ENCODE measurements around the gene PPP1R27.
A peak's percentile ranks its signal among the peaks of the same experiment; 100 is the strongest.

Gene PPP1R27

DNA sequence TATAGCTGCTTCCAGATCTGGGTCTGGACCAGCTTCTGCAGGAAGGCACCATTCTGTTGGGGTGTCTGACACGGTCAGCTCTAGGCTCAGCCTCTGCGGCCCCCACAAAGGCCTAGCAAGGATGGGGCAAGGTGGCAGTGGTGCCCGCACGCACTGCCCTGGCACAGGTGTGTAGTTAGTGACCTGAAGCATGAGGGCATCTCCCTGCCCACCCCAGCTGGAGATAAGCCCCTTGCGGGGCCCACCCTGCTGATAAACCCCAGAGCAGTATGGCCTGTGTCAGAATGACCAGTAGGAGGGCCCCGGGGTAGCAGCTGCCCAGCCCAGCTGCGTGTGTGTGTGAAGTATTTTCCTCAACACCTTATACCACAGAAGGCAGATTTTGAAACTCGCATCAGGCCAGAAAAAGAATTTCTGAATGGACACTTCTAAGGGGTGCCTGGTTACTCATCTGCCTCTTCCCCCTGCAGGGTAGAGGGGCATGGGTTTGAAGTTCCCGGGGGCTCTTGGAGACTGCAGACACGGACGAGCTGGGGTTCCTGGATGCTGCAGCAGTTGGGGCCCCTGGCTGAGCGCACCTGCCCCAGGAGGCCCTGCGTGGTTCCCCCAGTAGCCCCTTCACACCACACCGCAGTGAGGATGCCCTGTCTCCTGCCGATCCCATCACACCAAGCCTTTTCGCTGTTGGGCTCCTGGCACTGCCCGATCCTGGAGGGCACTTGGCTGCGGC, 31.8 kb upstream of the PPP1R27 start:
- no peak for DNase-seq (ENCODE audit: low read depth)
- H3K4me3 ChIP-seq (ENCODE audit: low read length): no peak overlapping the region
- TF ChIP-seq, protein P1, sequence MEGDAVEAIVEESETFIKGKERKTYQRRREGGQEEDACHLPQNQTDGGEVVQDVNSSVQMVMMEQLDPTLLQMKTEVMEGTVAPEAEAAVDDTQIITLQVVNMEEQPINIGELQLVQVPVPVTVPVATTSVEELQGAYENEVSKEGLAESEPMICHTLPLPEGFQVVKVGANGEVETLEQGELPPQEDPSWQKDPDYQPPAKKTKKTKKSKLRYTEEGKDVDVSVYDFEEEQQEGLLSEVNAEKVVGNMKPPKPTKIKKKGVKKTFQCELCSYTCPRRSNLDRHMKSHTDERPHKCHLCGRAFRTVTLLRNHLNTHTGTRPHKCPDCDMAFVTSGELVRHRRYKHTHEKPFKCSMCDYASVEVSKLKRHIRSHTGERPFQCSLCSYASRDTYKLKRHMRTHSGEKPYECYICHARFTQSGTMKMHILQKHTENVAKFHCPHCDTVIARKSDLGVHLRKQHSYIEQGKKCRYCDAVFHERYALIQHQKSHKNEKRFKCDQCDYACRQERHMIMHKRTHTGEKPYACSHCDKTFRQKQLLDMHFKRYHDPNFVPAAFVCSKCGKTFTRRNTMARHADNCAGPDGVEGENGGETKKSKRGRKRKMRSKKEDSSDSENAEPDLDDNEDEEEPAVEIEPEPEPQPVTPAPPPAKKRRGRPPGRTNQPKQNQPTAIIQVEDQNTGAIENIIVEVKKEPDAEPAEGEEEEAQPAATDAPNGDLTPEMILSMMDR (conservative IDR thresholded peaks at IDR 0.05; ENCODE audit: low read length): no peak

DNA sequence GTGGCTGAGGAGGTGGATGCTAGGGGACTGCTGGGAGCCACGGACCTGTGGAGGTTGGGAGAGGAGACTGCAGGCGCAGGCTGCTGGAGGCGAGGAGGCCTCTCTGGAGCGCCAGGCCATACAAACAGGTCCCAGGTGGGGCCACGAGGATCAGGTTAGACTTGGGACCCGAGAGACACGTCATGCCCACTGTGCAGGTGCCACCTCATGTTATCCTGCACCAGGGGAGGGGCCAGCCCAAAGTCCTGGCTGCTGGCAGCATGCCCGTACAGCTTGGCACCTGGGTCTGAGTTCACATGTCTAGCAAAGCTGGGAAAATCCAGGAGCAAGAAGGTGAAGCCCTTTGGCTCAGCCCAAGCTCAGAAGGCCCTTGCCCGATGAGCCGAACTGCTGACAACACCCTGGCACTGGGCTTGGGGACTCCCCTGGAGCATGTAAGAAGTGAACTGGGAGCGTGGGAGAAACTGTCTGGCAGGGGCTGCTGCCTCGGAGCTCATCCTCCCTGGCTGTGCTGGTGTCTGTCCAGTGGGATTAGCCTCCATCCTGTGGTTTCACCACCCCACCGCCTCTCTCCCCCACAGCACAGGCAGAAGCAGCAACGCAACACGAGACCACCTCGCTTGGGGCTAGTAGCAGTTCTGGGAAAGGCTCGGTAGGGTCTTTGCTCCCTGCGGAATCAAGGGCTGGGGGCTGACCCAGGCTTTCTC, 31.0 kb upstream of the PPP1R27 start:
- TF ChIP-seq, protein P1 (conservative IDR thresholded peaks at IDR 0.05; ENCODE audit: low read length): no peak
- DNase-seq (ENCODE audit: low read depth): peak; percentile 20
- H3K4me3 ChIP-seq (ENCODE audit: low read length): no peak overlapping the region

DNA sequence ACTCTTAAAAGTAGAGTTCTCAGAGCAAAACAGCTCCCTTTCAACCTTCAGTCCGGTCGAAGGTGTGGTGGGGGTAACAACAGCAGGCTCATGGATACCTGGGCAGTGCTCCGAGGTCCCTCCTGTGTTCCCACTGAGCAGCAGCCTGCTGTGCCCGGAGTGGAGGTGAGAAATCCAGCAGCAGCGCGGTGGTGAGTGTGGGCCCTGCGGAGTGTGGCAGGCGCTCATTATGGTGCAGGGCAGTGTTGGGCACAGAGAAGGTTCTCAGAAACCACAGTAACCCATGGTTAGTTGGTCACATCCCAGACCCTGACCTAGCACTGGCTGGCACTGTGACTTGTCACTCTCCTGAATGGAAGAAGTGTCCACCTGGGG, 30.5 kb upstream of the PPP1R27 start:
- TF ChIP-seq, protein P1 (conservative IDR thresholded peaks at IDR 0.05; ENCODE audit: low read length): no peak
- H3K4me3 ChIP-seq (ENCODE audit: low read length): no peak overlapping the region
- DNase-seq (ENCODE audit: low read depth): no peak

DNA sequence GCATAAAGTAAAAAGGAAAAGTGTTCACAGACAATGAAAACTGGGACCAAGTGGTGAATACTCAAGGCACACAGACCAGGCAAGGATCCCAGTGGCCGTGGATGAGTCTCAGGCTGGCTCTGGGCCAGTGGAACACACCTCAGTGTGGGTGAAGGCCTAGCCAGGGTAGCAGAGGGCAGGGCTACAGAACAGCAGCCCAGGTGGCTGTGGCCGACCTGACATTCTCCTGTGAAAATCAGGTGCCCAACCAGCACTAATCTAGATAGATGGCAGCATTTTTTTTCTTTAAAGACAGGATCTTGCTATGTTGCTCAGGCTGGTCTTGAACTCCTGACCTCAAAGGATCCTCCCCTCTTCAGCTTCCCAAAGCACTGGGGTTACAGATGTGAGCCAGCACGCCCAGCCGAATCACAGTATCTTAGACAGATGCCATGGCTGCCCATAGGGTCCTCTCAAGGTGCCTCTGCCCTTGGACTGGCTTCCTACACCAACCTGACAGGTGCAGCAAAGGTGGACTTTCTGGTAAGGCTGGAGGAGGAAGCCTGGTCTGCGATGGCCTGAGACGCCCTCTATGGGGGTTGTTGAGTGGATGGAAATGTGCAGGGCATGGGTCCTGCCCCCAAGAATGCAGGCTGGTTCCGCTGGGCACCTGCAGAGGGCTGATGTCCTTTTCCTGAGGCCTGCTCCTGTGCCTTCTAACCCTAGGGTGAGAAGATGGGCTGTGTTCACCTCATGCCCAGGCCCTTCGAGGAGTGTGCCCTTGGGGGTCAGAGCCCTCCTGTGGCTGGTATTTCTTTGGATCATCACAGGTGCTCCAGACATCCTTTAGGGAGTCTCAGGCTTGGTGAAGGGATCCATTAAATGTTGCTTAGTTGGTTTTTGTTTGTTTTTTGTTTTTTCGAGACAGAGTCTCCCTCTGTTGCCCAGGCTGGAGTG, 29.3 kb upstream of the PPP1R27 start:
- TF ChIP-seq, protein P1 (conservative IDR thresholded peaks at IDR 0.05; ENCODE audit: low read length): no peak
- no peak for DNase-seq (ENCODE audit: low read depth)

GRCh38 chr17:81863123-81863675, 28.3 kb upstream of the PPP1R27 start:
- TF ChIP-seq, protein P1 (conservative IDR thresholded peaks at IDR 0.05; ENCODE audit: low read length): no peak
- peak; percentile 53 for DNase-seq (ENCODE audit: low read depth)
- no peak overlapping the region for H3K4me3 ChIP-seq (ENCODE audit: low read length)

More for the DNA sequence above, 29.3 kb upstream of the PPP1R27 start:
- no peak overlapping the region for H3K4me3 ChIP-seq (ENCODE audit: low read length)

DNA sequence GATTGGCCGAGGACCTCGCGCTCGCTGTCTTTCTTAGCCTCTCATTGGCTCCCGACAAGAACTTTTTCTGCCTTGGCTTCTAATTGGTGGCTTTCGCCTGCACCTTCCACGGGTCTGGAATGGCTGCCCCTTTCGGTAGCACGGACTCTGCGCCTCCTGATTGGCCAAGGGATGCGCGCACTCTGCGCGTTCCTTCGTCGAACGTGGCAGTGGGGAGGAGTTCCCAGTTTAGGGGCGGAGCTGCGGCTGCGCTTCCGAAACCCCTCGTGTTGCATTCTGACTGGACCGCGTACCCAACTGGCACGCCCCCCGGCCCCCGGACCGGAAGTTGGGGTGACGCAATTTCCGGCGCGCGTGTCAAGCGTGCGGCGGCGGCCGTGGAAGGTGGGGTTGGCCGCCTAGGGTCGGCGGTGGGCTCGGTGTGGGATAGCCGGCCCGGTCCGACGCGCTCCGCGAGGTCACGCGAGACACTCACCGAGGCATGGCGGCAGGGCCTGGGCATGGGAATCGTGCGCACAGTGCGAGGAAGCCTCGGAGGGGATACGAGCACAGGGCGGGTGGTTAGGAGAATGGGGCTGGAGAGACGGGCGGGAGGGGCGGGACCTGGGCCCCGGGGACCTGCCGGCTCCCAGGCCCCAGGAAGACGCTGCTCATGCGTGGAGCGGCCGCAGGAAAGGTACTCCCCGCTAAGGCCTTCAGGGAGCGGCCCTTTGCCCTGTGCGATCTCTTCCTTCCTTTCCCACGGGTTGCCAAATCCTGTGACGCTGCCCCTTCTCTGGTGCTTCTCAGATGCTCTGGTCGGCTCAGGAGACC, 26.1 kb upstream of the PPP1R27 start:
- TF ChIP-seq, protein P1 (conservative IDR thresholded peaks at IDR 0.05; ENCODE audit: low read length): no peak
- peak overlapping the region; percentile 86 for H3K4me3 ChIP-seq (ENCODE audit: low read length)
- peak; percentile 100 for DNase-seq (ENCODE audit: low read depth)

Data from AG10803 (cell line).